ENCODE measurements around the gene PLBD1. TPM values are rescaled to one million over a fixed set of nuclear protein-coding genes. Genes with fewer than 3 reads are reported as not detected.
A peak's percentile ranks its signal among the peaks of the same experiment; 100 is the strongest.

Gene PLBD1
- polyA plus RNA-seq, 4 donors, result 7.8 to 44.9 (median 18.3) TPM

GRCh38 chr12:14471497-14471896, 96.2 kb downstream of the PLBD1 start:
- no peak overlapping the region for H3K27ac ChIP-seq (ENCODE audit: low read depth in 1 of 3, low read length in 2 of 3)
- FAIRE-seq (no peak), DNase-seq (no peak)
- H3K4me3 ChIP-seq (ENCODE audit: low read depth in 1 of 3, low read length in 3 of 3), result no peak overlapping the region
- WGBS, 3 donors, result 94 to 100% (median 100%) methylated on average over 1 of the region's 1 CpG
- H3K9me3 ChIP-seq (ENCODE audit: control insufficient read depth in 2 of 2, insufficient read depth in 1 of 2, low read depth in 1 of 2, low read length in 1 of 2), result peaks cover 0 to 21% of the 10 kb centered on the region in 2 donors
- no peaks in the 10 kb centered on the region for H3K4me1 ChIP-seq (ENCODE audit: control insufficient read depth in 3 of 3, insufficient read depth in 2 of 3, low read depth in 1 of 3, low read length in 2 of 3)
- no peaks in the 10 kb centered on the region for H3K27me3 ChIP-seq (ENCODE audit: control insufficient read depth in 3 of 3, insufficient read depth in 3 of 3, low read length in 3 of 3)
- H3K36me3 ChIP-seq (ENCODE audit: control insufficient read depth in 3 of 3, insufficient read depth in 2 of 3, low read depth in 1 of 3, low read length in 3 of 3), result peaks cover 5 to 15% (median 6%) of the 10 kb centered on the region in 3 donors

- Histone ChIP-seq H3K4me1 (ENCODE audit: control insufficient read depth in 3 of 3, insufficient read depth in 2 of 3, low read depth in 1 of 3, low read length in 2 of 3) (no peaks in the 10 kb centered on the region), H3K4me3 (ENCODE audit: low read depth in 1 of 3, low read length in 3 of 3) (no peak overlapping the region), H3K36me3 (ENCODE audit: control insufficient read depth in 3 of 3, insufficient read depth in 2 of 3, low read depth in 1 of 3, low read length in 3 of 3) (peaks cover 10 to 28% (median 10%) of the 10 kb centered on the region in 3 donors), H3K27me3 (ENCODE audit: control insufficient read depth in 3 of 3, insufficient read depth in 3 of 3, low read length in 3 of 3) (no peaks in the 10 kb centered on the region), H3K27ac (ENCODE audit: low read depth in 1 of 3, low read length in 2 of 3) (peak overlapping the region in 1 of 3 donors; percentile 9), H3K9me3 (ENCODE audit: control insufficient read depth in 2 of 2, insufficient read depth in 1 of 2, low read depth in 1 of 2, low read length in 1 of 2) (no peaks in the 10 kb centered on the region)
- FAIRE-seq (no peak), DNase-seq (no peak)
- WGBS, 3 donors, result 94 to 99% (median 97%) methylated on average over 5 of the region's 5 CpGs
Observed at GRCh38 chr12:14460212-14460841, 107.4 kb downstream of the PLBD1 start.

DNA sequence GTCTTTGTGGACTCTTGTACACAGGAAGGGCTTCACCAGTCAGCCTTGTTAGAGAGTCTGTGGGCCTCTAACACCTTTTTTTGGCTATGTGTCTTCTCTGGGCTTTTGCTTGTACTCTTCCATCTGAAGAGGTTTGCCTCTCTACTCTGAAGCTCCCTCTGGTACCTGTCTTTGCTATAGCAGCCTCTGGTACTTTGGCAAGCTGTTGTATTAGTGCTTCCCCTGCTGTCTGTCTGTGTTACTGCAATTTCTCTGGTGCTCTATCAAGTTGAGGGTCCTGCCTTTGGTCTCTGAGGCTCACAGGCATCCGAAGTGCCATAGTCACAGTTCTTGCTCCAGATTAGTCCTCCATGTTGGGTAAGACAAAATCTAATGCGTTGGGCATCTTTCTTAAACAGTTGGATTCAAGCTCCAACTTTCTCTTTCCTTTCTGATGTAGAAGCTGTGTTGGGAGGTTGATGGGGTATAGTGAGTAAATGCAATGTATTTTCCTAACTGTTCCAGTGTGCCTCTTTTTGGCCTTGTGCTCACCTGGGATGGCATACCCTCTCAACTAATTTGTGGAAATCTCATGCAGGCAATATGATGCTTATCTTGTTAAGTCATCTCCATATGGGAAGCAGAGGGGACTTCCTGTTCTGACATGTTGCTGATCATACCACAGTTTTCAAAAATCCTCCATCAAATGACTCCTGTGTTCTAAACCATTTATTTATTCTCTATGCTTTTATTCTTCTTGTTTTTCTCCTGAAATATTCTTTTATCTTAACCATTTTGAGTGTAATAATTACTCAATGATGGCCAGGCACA, 113.4 kb downstream of the PLBD1 start:
- no peaks in the 10 kb centered on the region for H3K4me1 ChIP-seq (ENCODE audit: control insufficient read depth in 3 of 3, insufficient read depth in 2 of 3, low read depth in 1 of 3, low read length in 2 of 3)
- H3K27me3 ChIP-seq (ENCODE audit: control insufficient read depth in 3 of 3, insufficient read depth in 3 of 3, low read length in 3 of 3), result no peaks in the 10 kb centered on the region
- no peak overlapping the region for H3K4me3 ChIP-seq (ENCODE audit: low read depth in 1 of 3, low read length in 3 of 3)
- DNase-seq, result peak; percentile 35 to 36
- H3K9me3 ChIP-seq (ENCODE audit: control insufficient read depth in 2 of 2, insufficient read depth in 1 of 2, low read depth in 1 of 2, low read length in 1 of 2), result no peaks in the 10 kb centered on the region
- 78 to 92% (median 81%) methylated on average over 2 of the region's 2 CpGs for WGBS, 3 donors
- no peak overlapping the region for H3K27ac ChIP-seq (ENCODE audit: low read depth in 1 of 3, low read length in 2 of 3)
- peaks cover 5 to 25% (median 8%) of the 10 kb centered on the region in 3 donors for H3K36me3 ChIP-seq (ENCODE audit: control insufficient read depth in 3 of 3, insufficient read depth in 2 of 3, low read depth in 1 of 3, low read length in 3 of 3)
- no peak for FAIRE-seq

Other genes with a start within 250 kb of the PLBD1 start
- 10 to 100 TPM in 1 of 4 donors, 1 to 10 TPM in 3; 3.5 to 34.5 (median 5.7) TPM for gene ATF7IP, start 202.2 kb downstream of the PLBD1 start, polyA plus RNA-seq
- 100 to 1,000 TPM in 1 of 4 donors, 10 to 100 TPM in 3; 34.9 to 105 (median 51.8) TPM for gene GUCY2C, start 128.7 kb upstream of the PLBD1 start, polyA plus RNA-seq
- gene WBP11, start 235.6 kb upstream of the PLBD1 start, polyA plus RNA-seq, result 10 to 100 TPM; 12.2 to 44.5 (median 17.0) TPM
- 1 to 10 TPM in 1 of 4 donors, under 1 TPM in 2, not detected in 1; 0.45 to 1.8 (median 0.75) TPM for gene C12orf60, start 235.8 kb upstream of the PLBD1 start, polyA plus RNA-seq
- under 1 TPM in 2 of 4 donors, not detected in 2; 0.06 to 0.25 TPM for gene SMCO3, start 246.3 kb upstream of the PLBD1 start, polyA plus RNA-seq

Measured in small intestine (tissue), 7 donors.